ENCODE measurements around the gene ADGRG3. TPM values are rescaled to one million over a fixed set of nuclear protein-coding genes. Genes with fewer than 3 reads are reported as not detected.
A peak's percentile ranks its signal among the peaks of the same experiment; 100 is the strongest.

Gene ADGRG3
- total RNA-seq, 1 experiment from 2014 or later: 0.46 TPM

GRCh38 chr16:57629516-57630406 is 38.3 kb upstream of the ADGRG3 start:
- Histone ChIP-seq H4K91ac (ENCODE audit: insufficient read length, low read depth, low read length) (no peak overlapping the region), H3K79me2 (ENCODE audit: insufficient read depth, low read length) (no peaks in the 10 kb centered on the region), H3T11ph (ENCODE audit: low read length) (no peak overlapping the region), H3K4me2 (ENCODE audit: insufficient read depth, insufficient read length, low read length) (no peak overlapping the region), H3K56ac (ENCODE audit: insufficient read length, low read depth, low read length) (no peak overlapping the region), H4K5ac (ENCODE audit: insufficient read length, low read depth, low read length) (no peak overlapping the region), H3K9ac (ENCODE audit: extremely low read depth, insufficient read length, low read length) (no peak overlapping the region), H3K27ac (ENCODE audit: insufficient read length, low read depth, low read length) (no peak overlapping the region), H3K14ac (ENCODE audit: insufficient read depth, low read length) (no peak overlapping the region), H3K4ac (ENCODE audit: low read depth, low read length) (no peak overlapping the region), H3K27me3 (ENCODE audit: insufficient read depth, low read length) (no peaks in the 10 kb centered on the region; the same call in 1 of the 2 replicates), H2BK5ac (ENCODE audit: insufficient read length, low read length) (no peak overlapping the region), H3K18ac (ENCODE audit: insufficient read length, low read depth, low read length) (no peak overlapping the region), H3K23ac (ENCODE audit: insufficient read length, low read depth, low read length) (no peak overlapping the region), H3K4me1 (ENCODE audit: insufficient read depth, low read length) (no peaks in the 10 kb centered on the region; the same call in 1 of the 2 replicates), H2BK20ac (ENCODE audit: low read depth, low read length, poor library complexity, severe bottlenecking) (no peak overlapping the region), H2AK5ac (ENCODE audit: insufficient read length, low read length) (no peak overlapping the region), H4K20me1 (ENCODE audit: control insufficient read depth, insufficient read depth, insufficient read length) (peaks cover 3% of the 10 kb centered on the region), H3K23me2 (ENCODE audit: insufficient read length, low read depth, low read length, poor library complexity, severe bottlenecking) (peaks cover 3% of the 10 kb centered on the region), H4K8ac (replicated peaks; ENCODE audit: insufficient read length, low read depth, low read length) (no peak overlapping the region), H3K79me1 (ENCODE audit: insufficient read depth, low read depth, low read length, poor library complexity, severe bottlenecking) (no peaks in the 10 kb centered on the region), H2BK12ac (ENCODE audit: insufficient read length, low read depth, low read length) (no peak overlapping the region), H2BK120ac (ENCODE audit: low read depth, low read length, poor library complexity, severe bottlenecking) (no peak overlapping the region), H2AFZ (ENCODE audit: low read length) (no peak overlapping the region), H2BK15ac (ENCODE audit: low read depth, low read length) (no peak overlapping the region), H3K9me3 (ENCODE audit: control insufficient read depth, low read depth, low read length) (no peaks in the 10 kb centered on the region)
- no CpG with 5 or more reads among the region's 22 CpGs for WGBS (ENCODE audit: extremely low coverage, insufficient read length, low lambda C conversion rate)
- no peak for TF ChIP-seq CTCF (conservative IDR thresholded peaks at IDR 0.05)
- Mint-ChIP-seq H3K36me3 (ENCODE audit: insufficient read depth in 1 of 3, low read depth in 3 of 3) (no peaks in the 10 kb centered on the region; a peak in 1 of 7 replicates), H3K27me3 (ENCODE audit: low read depth) (peaks cover 15% of the 10 kb centered on the region), H3K4me3 (no peak overlapping the region), H3K27ac (peak overlapping the region in 1 of 3 experiments; percentile 35; a peak in 1 of 7 replicates), H3K4me1 (peaks cover 22 to 43% of the 10 kb centered on the region in 2 experiments), H3K9me3 (peaks cover 0 to 3% of the 10 kb centered on the region in 2 experiments; a peak in 2 of 5 replicates)
- no peak for DNase-seq
